GM12891 (cell line): Measurements from ENCODE around the gene POT1.

ENCODE experiments used
- POLR2A ChIP-seq: IDR thresholded peaks from 2 replicates; pipeline ENCODE4 v1.6.1; 2011; ENCODE audit warnings: low read depth, low read length, control low read depth
- POLR2AphosphoS5 ChIP-seq: IDR thresholded peaks from 2 replicates; pipeline ENCODE4 v1.6.1; 2011; ENCODE audit warnings: low read depth, low read length, control low read depth

DNA sequence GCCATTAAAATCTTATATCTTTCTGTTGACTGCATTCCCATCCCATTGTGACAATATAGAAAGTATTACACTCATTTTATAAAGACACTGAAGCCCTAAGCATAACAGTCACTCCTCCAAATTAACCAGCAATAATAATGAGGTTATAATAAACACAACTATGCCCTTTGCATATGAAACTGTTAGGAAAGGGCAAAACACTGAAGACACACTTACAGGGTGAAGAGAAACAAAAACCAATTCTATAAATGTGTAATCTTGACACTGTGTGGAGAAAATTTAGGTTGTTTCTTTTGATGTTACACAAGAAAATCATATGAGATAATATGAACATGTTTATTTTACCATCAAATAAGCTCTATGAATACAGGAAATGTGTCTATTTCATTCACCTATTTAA lies 150.0 kb downstream of the POT1 start:
- no peak for TF ChIP-seq POLR2A
- no peak for TF ChIP-seq POLR2AphosphoS5
